Measurements from ENCODE around the gene PABPC4L.
"Not testable (repeated sequence)": the region's sequence is repeated elsewhere in the genome, so short reads cannot be mapped to it uniquely, and the experiment has no call there.

Gene PABPC4L

GRCh38 chr4:134201216-134202161 lies at the start of gene PABPC4L:
Gene PABPC4L, minus strand, starts transcription at chr4:134201789. Its CDS starts 770 bp downstream, at chr4:134201019.
- DNase-seq: no peak

- no peak for DNase-seq
Measured at GRCh38 chr4:134251322-134251721, 49.7 kb upstream of the PABPC4L start.

- no peak for DNase-seq
Measured at GRCh38 chr4:134243742-134244713, 42.4 kb upstream of the PABPC4L start.

GRCh38 chr4:134219043-134219442 lies 17.5 kb upstream of the PABPC4L start:
- no peak for DNase-seq

- DNase-seq: no peak
Measured at GRCh38 chr4:134216411-134216810, 14.8 kb upstream of the PABPC4L start.

GRCh38 chr4:134215620-134216344 lies 14.2 kb upstream of the PABPC4L start:
- no peak for DNase-seq

GRCh38 chr4:134207955-134208354 lies 6.4 kb upstream of the PABPC4L start:
- DNase-seq: not testable (repeated sequence)

GRCh38 chr4:134202166-134202956 lies 772 bp upstream of the PABPC4L start:
- DNase-seq: no peak

- no peak for DNase-seq
Measured at GRCh38 chr4:134200811-134201215, 776 bp downstream of the PABPC4L start.

- DNase-seq: no peak
Measured at GRCh38 chr4:134189949-134190348, 11.6 kb downstream of the PABPC4L start.

- DNase-seq: no peak
Measured at GRCh38 chr4:134189480-134189879, 12.1 kb downstream of the PABPC4L start.

GRCh38 chr4:134178706-134179105 lies 22.9 kb downstream of the PABPC4L start:
- no peak for DNase-seq

- no peak for DNase-seq
Measured at GRCh38 chr4:134174271-134174670, 27.3 kb downstream of the PABPC4L start.

- no peak for DNase-seq
Measured at GRCh38 chr4:134160211-134160610, 41.4 kb downstream of the PABPC4L start.

- no peak for DNase-seq
Measured at GRCh38 chr4:134154097-134154496, 47.5 kb downstream of the PABPC4L start.

- DNase-seq: no peak
Measured at GRCh38 chr4:134147941-134148340, 53.6 kb downstream of the PABPC4L start.

Measured in activated CD4-positive, alpha-beta T cell treated with anti-CD3 and anti-CD28 coated beads, Interleukin-2, amount 50 U/mL, for 48 hours (primary cell).